HCEC 1CT (cell line): ENCODE measurements around the gene OGFOD3.
"Not testable (repeated sequence)": the region's sequence is repeated elsewhere in the genome, so short reads cannot be mapped to it uniquely, and the experiment has no call there.

Source experiments
- DNase-seq: peaks from one replicate; pipeline ENCODE4 v3.0.0-alpha.2; 2017

OGFOD3 gene, protein sequence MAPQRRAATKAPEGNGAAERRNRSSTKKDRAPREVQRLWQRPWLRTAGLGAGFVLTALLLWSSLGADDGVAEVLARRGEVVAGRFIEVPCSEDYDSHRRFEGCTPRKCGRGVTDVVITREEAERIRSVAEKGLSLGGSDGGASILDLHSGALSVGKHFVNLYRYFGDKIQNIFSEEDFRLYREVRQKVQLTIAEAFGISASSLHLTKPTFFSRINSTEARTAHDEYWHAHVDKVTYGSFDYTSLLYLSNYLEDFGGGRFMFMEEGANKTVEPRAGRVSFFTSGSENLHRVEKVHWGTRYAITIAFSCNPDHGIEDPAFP

GRCh38 chr17:82418001-82418986 is at the start of gene OGFOD3, which contains the start of gene HEXD:
Gene OGFOD3 (minus strand): TSS chr17:82418586. CDS start chr17:82418485, 101 bp downstream.
Gene HEXD (plus strand): TSS chr17:82418347. CDS start chr17:82419800, 1,453 bp downstream.
- peak; percentile 80 for DNase-seq

DNA sequence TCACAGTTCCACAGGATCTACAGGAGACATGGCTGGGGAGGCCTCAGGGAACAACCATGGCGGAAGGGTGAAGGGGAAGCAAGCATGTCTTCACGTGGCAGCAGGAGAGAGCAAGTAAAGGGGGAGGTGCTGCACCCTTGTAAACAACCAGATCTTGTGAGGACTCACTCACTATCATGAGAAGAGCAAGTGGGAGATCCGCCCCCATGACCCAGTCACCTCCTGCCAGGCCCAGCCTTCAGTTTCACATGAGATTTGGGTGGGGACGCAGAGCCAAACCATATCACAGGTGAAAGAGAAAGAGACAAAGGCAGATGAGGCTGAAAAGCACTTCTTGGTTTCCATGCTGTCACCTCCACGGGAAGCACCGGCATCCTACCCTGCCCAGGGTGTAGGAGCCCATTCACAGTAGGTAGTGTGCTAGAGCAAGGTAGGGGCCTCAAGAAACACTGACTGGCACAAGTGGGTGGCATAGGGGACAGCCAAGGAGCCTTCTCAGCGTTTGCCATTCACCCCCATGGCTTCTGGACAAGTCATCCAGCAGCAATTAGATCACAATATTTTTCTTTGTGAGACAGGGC is 46.7 kb upstream of the OGFOD3 start:
- no peak for DNase-seq

- DNase-seq, result no peak
These were observed 46.2 kb upstream of the OGFOD3 start for GRCh38 chr17:82464567-82464929.

DNA sequence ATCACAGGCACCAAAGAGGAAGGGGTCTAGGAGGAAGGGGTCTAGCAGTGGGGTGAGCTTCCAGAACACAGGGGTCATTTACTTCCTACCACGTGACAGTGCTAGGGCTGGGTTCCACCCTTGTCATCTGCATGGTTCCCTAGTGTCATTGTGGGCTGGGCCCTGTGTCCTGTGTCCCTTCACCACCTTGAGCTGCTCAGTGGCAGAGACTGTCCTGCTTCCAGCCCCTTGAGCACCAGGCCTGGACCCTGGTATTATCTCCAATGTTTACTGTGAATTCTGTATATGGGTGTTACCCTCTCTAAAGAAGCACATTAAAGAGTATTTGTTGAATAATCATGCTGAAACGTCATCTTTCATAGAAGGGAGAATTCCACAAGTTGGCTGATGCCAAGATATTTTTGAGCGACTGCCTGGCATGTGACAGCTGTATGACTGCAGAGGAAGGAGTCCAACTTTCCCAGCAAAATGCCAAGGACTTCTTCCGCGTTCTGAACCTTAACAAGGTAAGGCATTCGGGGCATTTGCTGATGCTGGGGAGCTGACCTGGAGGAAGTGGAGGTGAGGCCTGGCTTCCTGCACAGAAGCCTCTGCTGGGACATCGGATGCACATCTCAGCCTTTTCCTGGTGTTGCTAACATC is 45.7 kb upstream of the OGFOD3 start:
- DNase-seq, result no peak

DNA sequence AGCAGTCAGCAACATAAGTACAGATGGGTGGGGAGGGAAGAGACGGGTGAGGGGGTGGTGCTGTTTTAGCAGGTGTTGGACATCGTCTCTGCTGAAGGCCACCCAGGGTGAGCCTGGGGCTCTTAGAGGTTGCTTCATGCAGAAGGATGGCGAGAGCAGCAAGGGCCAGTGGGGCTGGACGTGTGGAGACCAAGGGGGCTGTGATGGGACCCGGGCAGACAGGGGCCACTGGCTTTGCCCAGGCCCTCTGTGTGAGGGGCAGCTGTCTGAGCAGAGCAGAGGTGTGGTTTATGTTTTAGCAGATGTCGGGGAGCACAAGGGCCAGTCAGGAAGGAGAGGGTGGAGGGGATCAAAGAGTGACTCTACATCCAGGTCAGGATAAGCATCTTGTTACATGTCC is 45.0 kb upstream of the OGFOD3 start:
- DNase-seq, result no peak

GRCh38 chr17:82461827-82462524 is 43.6 kb upstream of the OGFOD3 start:
- DNase-seq, result no peak

- DNase-seq, result not testable (repeated sequence)
These were observed 41.5 kb upstream of the OGFOD3 start for GRCh38 chr17:82459936-82460335.

GRCh38 chr17:82458885-82459424 is 40.6 kb upstream of the OGFOD3 start:
- DNase-seq, result no peak

DNA sequence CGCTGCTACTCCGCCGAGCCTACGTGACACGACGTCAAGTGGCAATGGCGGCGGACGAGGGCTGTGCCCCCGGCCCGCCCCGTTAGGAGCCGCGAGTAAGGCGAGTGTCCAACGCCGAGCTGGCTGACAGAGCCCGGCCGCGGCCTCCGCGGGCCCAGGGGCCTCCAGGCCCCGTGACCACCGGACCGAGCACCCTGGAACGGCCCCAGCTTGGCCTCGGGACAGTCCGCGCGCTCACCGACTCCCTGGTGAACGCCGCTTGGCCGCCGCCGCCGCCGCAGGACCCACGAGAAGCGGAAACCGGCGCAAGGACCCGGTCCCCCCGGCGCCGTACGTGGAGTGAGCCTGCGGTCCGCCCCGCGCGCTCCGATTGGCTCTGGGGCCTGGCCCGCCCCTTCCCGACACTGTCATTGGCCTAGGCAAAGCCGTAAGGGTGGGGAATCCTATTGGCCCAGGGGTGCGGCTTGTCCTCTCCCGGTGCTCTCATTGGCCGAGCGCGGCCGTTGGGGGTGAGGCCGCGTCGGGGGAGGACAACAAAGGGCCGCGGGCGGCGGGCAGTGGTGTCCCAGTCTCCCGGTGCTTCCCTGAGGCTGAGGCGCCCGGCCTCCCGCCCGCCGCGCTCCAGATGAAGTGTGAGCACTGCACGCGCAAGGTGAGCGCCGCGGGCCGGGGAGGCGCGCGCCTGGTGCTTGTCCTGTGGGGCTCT is 39.9 kb upstream of the OGFOD3 start, which contains the start of gene NARF:
TSS of gene NARF (plus strand) at position 563 of the 706 bp plus-strand sequence. CDS start at position 626, 63 bp downstream.
- DNase-seq, result peak; percentile 99

- no peak for DNase-seq
These were observed 39.5 kb upstream of the OGFOD3 start for GRCh38 chr17:82457929-82458178.

DNA sequence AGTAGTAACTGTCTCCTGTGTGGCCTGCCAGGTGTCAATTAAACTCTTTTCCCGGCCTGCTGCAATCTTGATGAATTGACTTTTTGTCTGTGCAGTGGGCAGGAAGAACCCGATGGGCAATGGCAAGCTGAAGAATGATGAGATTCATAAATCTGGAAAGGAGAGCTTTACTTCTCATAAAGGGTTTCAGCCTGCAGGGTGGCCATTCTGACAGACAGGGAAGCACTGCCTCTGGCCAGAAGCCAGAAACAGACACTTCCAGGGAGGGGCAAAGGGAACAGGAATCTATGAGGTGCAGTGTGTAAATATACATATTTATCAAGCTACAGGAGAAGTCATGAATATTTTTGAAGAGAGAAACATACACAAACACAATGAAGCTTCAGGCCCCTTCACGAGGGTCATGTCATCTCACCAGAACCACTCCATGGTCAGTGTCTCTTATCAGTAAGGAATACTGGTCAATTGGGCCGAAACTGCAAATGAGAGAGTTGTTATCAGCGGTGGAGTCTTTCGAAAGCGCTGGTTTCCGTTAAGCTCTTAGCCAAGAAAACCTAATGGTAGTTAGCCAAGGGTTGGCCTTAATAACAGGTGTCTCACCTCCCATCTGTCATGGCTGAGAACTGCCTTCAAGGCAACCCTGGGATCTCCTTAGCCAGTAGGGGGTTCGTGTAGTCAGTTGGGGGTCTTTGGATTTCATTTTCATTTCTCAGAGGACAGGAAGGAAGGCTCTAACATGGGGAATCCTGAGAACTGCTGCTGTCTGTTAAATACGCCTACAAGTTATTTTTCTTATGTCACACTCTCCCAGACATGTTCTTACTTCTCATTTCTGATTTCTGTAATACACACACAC is 38.9 kb upstream of the OGFOD3 start:
- DNase-seq, result no peak

DNA sequence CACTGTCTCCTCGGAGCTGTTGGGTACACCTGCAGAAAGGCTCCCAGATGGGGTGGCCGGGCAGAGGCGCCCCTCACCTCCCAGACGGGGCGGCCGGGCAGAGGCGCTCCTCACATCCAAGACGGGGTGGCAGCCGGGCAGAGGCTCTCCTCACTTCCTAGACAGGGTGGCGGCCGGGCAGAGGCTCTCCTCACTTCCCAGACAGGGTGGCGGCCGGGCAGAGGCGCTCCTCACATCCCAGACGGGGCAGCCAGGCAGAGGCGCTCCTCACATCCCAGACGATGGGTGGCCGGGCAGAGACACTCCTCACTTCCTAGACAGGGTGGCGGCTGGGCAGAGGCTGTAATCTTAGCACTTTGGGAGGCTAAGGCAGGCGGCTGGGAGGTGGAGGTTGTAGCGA is 35.3 kb upstream of the OGFOD3 start:
- not testable (repeated sequence) for DNase-seq

- DNase-seq, result not testable (repeated sequence)
These were observed 34.8 kb upstream of the OGFOD3 start for GRCh38 chr17:82453151-82453550.

- DNase-seq, result no peak
These were observed 33.8 kb upstream of the OGFOD3 start for GRCh38 chr17:82452162-82452561.

DNA sequence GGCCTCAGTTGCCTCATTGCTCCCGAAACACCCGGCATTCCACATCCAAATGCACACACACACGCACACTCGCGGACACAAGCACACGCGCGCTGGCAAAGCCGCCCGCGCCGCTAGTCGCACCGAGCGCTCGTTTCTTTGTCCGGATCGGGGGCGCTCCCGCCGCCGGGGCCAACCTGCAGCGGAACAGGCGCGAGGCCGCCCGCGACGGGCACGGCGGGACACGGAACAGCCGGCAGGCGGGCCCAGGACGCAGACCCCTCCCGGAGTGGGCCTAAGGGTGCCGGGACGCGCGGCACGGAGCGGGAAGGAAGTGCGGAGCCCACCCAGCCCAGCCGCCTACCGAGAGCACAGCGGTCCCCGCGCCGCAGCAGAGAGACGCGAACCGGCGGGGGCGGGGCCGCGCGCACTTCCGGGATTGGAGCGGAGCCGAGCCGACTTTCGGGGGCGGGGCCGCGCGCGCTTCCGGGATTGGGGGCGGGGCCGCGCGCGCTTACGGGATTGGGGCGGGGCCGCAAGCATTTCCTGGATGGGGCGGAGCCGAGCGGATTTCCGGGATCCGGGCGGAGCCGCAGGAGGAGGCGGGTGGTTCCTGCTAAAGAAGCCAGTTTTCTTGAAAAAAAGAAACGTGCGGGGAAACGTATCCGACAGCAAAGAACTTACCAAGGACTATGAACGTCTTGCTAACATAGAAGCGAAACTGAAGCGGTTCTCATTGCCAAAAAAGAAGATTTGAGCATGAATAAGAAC is 32.1 kb upstream of the OGFOD3 start, which contains the start of gene CYBC1:
TSS of gene CYBC1 (minus strand) at position 396 of the 750 bp plus-strand sequence. CDS start 1,498 bp downstream, outside the sequence.
- peak; percentile 94 for DNase-seq

GRCh38 chr17:82449883-82450356 is 31.5 kb upstream of the OGFOD3 start:
- DNase-seq, result no peak

DNA sequence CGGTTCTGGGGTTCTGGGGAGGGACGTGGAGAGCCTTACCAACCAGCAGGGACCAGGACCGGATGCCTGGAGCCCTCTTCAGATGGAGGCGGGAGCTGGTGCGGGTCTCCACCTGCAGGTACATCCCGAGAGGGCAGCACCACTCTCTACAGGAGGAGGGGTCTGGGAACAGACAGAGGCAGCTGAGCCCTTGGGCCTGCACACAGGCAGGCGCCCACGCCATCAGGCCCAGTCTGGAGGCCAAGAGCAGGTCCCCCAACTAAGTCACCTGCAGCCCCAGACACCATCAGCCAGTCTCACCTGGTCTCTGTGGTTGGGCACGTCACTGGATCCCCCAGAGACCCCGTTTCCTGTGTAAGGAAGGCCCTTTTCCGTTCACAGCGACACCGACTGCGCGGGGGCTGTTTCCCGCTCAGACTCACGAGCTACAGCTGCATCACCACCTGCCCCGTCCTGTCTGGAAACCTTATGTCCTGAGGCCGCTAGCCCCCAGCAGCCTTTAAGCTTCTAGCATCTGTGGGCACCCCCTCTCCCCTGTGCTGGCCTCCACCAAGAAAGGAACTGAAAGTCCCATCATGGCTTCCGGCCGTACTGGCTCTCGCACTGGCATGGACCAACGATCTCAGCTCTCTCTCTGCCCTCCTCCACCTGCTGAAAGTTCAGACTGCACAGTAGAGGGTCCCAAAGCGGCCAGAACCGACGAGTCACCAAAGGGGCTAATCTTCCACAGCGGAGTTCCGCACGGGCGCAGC is 30.9 kb upstream of the OGFOD3 start:
- no peak for DNase-seq

GRCh38 chr17:82447876-82448275 is 29.5 kb upstream of the OGFOD3 start:
- DNase-seq, result no peak

DNA sequence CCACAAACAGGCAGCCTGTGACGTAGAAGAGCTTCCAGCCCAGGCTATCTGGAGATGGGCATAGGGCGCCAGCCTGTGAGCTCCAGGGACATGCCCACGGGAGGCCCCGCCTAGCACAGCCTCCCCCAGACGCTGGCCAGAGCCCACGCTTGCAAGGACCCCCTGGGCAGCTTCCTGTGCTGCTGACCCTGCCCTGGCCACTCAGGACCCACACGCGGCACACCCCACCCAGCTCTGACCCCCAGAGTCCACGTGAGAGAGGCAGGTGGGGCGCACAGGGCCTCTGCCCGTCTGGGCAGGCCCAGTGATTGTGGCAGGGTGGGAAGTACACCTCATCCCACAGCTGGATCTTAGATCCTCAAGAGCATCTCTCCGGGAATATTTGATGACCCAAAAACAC is 28.3 kb upstream of the OGFOD3 start:
- DNase-seq, result no peak
